Measurements from ENCODE around the gene HIBADH. TPM values are rescaled to one million over a fixed set of nuclear protein-coding genes. Genes with fewer than 3 reads are reported as not detected.

The HIBADH gene
- 36.6 and 40.2 TPM in 2 replicates for total RNA-seq

GRCh38 chr7:27662490-27663205 is at the start of gene HIBADH:
TSS of gene HIBADH (minus strand) at chr7:27662883. CDS start at chr7:27662788, 95 bp downstream.

Other genes with a start within 250 kb of the HIBADH start
- gene TAX1BP1, start 77.3 kb upstream of the HIBADH start, total RNA-seq, result 154 and 183 TPM in 2 replicates